GM23248 (cell line): ENCODE results near the gene ANTXRL.

Experiments
- EZH2 ChIP-seq: fragments of 200-600 bp; sonication (generic); IDR thresholded peaks from 2 replicates; pipeline ENCODE4 v1.6.1; 2018; ENCODE audit warnings: antibody characterized with exemption, mild to moderate bottlenecking; ENCODE audit not compliant: insufficient read depth, poor library complexity, severe bottlenecking
- EZH2phosphoT487 ChIP-seq: fragments of 200-600 bp; sonication (generic); IDR thresholded peaks from 2 replicates; pipeline ENCODE4 v1.6.1; 2018; ENCODE audit warnings: antibody characterized with exemption, moderate library complexity, mild to moderate bottlenecking, low read depth; ENCODE audit not compliant: insufficient read depth

- no peak for TF ChIP-seq EZH2
- no peak for TF ChIP-seq EZH2phosphoT487
Observed at GRCh38 chr10:46264336-46264735, 22.5 kb upstream of the ANTXRL start.
